Transverse colon (tissue), 3 donors: ENCODE results near the gene OR6C3.

Source experiments
- CTCF ChIP-seq, 5 experiments: fragments of 200-600 bp in 3 of 5; fragments of 450-650 bp in 2 of 5; sonication (generic) in 3 of 5; IDR thresholded peaks; 1 replicate in 2 of 5; 2 replicates in 3 of 5; pipeline ENCODE4 v1.5.1; 2016 to 2017; ENCODE audit warnings: antibody characterized with exemption in 5 of 5, inconsistent platforms in 3 of 5, mild to moderate bottlenecking in 2 of 5, moderate library complexity in 1 of 5
- EP300 ChIP-seq: sonication (generic); formaldehyde crosslinking; IDR thresholded peaks from one replicate; pipeline ENCODE4 v1.6.1; 2017; ENCODE audit warnings: antibody characterized with exemption, low read depth

GRCh38 chr12:55365086-55365485 is 34.5 kb downstream of the OR6C3 start:
- no peak for TF ChIP-seq CTCF (IDR thresholded peaks at IDR 0.05)
- TF ChIP-seq EP300: no peak
